Transverse colon (tissue), 4 donors: ENCODE measurements around the gene COLEC11.
"Not testable (repeated sequence)": the region's sequence is repeated elsewhere in the genome, so short reads cannot be mapped to it uniquely, and the experiment has no call there.

ENCODE experiments used
- POLR2A ChIP-seq: fragments of 450-650 bp; IDR thresholded peaks from one replicate; pipeline ENCODE4 v1.6.1; 2016; ENCODE audit warnings: antibody characterized with exemption, mild to moderate bottlenecking, moderate library complexity
- POLR2AphosphoS5 ChIP-seq, 3 donors: sonication (generic); formaldehyde crosslinking; IDR thresholded peaks; one replicate each; pipeline ENCODE4 v1.6.1; 2016; ENCODE audit warnings: antibody characterized with exemption in 3 of 3
- TF ChIP-seq, protein P1 (sequence below), 5 experiments: fragments of 200-600 bp in 3 of 5; fragments of 450-650 bp in 2 of 5; sonication (generic) in 3 of 5; IDR thresholded peaks; 1 replicate in 2 of 5; 2 replicates in 3 of 5; pipeline ENCODE4 v1.5.1; 2016 to 2017; ENCODE audit warnings: antibody characterized with exemption in 5 of 5, inconsistent platforms in 3 of 5, mild to moderate bottlenecking in 2 of 5, moderate library complexity in 1 of 5

GRCh38 chr2:3569656-3570055, 25.3 kb upstream of the COLEC11 start:
- TF ChIP-seq POLR2AphosphoS5 (IDR thresholded peaks at IDR 0.05); POLR2A: not testable (repeated sequence)
- TF ChIP-seq, protein P1, sequence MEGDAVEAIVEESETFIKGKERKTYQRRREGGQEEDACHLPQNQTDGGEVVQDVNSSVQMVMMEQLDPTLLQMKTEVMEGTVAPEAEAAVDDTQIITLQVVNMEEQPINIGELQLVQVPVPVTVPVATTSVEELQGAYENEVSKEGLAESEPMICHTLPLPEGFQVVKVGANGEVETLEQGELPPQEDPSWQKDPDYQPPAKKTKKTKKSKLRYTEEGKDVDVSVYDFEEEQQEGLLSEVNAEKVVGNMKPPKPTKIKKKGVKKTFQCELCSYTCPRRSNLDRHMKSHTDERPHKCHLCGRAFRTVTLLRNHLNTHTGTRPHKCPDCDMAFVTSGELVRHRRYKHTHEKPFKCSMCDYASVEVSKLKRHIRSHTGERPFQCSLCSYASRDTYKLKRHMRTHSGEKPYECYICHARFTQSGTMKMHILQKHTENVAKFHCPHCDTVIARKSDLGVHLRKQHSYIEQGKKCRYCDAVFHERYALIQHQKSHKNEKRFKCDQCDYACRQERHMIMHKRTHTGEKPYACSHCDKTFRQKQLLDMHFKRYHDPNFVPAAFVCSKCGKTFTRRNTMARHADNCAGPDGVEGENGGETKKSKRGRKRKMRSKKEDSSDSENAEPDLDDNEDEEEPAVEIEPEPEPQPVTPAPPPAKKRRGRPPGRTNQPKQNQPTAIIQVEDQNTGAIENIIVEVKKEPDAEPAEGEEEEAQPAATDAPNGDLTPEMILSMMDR (IDR thresholded peaks at IDR 0.05): not testable (repeated sequence)
